ENCODE data around the gene CCDC192. TPM values are rescaled to one million over a fixed set of nuclear protein-coding genes. Genes with fewer than 3 reads are reported as not detected.

Gene CCDC192
- total and polyA plus RNA-seq, 10 of the 15 experiments (the other 5 are each of a cell fraction or from before 2014, with no cell fraction given), result 0.20 to 0.79 (median 0.32) TPM; not detected in 4

DNA sequence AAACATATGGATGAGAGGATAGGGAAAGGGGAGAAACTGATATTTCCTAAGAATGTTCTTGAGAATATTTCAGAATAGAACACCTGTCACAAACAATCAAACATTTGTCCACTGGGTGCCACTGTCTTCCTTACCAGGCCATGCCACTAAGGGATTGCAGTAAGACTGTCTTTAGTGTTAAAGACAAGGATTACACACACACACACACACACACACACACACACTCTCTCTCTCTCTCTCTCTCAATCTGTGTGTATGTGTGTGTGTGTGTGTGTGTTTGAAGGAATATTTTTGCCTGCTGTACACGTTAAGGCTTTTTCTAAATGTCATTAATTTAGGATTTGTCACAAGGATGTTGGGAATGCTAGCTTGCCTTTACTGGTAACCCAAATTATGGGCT is 54.4 kb downstream of the CCDC192 start:
- ATAC-seq (peak; percentile 92), FAIRE-seq (peak; percentile 56)
- no peak for TF ChIP-seq RELA (IDR thresholded peaks at IDR 0.05; ENCODE audit: borderline replicate concordance, partially characterized antibody)
- no peak for TF ChIP-seq RFX5 (IDR thresholded peaks at IDR 0.05; ENCODE audit: low read depth, low read length)
- peak; percentile 65 for TF ChIP-seq RAD21 (IDR thresholded peaks at IDR 0.05; ENCODE audit: insufficient read depth, low read depth, low read length)
- no peak for TF ChIP-seq MYB (IDR thresholded peaks at IDR 0.05; ENCODE audit: borderline replicate concordance, low read depth, low read length)
- TF ChIP-seq CBX5 (IDR thresholded peaks at IDR 0.05; ENCODE audit: low read depth), result no peak
- TF ChIP-seq ZNF384 (IDR thresholded peaks at IDR 0.05; ENCODE audit: borderline replicate concordance, low read depth, low read length), result no peak
- TF ChIP-seq DPF2 (IDR thresholded peaks at IDR 0.05), result no peak
- TF ChIP-seq CREM (IDR thresholded peaks at IDR 0.05; ENCODE audit: low read depth), result no peak
- no peak for TF ChIP-seq ZSCAN29 (IDR thresholded peaks at IDR 0.05)
- no peak for TF ChIP-seq CHD2 (IDR thresholded peaks at IDR 0.05; ENCODE audit: borderline replicate concordance, low read depth, low read length)
- TF ChIP-seq, protein P1, sequence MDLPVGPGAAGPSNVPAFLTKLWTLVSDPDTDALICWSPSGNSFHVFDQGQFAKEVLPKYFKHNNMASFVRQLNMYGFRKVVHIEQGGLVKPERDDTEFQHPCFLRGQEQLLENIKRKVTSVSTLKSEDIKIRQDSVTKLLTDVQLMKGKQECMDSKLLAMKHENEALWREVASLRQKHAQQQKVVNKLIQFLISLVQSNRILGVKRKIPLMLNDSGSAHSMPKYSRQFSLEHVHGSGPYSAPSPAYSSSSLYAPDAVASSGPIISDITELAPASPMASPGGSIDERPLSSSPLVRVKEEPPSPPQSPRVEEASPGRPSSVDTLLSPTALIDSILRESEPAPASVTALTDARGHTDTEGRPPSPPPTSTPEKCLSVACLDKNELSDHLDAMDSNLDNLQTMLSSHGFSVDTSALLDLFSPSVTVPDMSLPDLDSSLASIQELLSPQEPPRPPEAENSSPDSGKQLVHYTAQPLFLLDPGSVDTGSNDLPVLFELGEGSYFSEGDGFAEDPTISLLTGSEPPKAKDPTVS (IDR thresholded peaks at IDR 0.05; ENCODE audit: low read depth, low read length), result no peak
- TF ChIP-seq ZNF217 (IDR thresholded peaks at IDR 0.05), result no peak
- TF ChIP-seq SMC3 (IDR thresholded peaks at IDR 0.05; ENCODE audit: borderline replicate concordance, low read length), result peak; percentile 61
- TF ChIP-seq, protein P2, sequence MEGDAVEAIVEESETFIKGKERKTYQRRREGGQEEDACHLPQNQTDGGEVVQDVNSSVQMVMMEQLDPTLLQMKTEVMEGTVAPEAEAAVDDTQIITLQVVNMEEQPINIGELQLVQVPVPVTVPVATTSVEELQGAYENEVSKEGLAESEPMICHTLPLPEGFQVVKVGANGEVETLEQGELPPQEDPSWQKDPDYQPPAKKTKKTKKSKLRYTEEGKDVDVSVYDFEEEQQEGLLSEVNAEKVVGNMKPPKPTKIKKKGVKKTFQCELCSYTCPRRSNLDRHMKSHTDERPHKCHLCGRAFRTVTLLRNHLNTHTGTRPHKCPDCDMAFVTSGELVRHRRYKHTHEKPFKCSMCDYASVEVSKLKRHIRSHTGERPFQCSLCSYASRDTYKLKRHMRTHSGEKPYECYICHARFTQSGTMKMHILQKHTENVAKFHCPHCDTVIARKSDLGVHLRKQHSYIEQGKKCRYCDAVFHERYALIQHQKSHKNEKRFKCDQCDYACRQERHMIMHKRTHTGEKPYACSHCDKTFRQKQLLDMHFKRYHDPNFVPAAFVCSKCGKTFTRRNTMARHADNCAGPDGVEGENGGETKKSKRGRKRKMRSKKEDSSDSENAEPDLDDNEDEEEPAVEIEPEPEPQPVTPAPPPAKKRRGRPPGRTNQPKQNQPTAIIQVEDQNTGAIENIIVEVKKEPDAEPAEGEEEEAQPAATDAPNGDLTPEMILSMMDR (IDR thresholded peaks at IDR 0.05 in 2 of 3, conservative IDR thresholded peaks at IDR 0.05 in 1 of 3; ENCODE audit: control insufficient read depth in 2 of 3, extremely low read depth in 1 of 3, insufficient read depth in 1 of 3, low read depth in 3 of 3, low read length in 3 of 3), result peak; percentile 14 to 60 (median 21); a peak in 4 of 6 replicates
- no peak for TF ChIP-seq BRCA1 (IDR thresholded peaks at IDR 0.05; ENCODE audit: low read depth, low read length)
- no peak for TF ChIP-seq TCF12 (IDR thresholded peaks at IDR 0.05; ENCODE audit: low read depth, low read length)
- TF ChIP-seq NFXL1 (IDR thresholded peaks at IDR 0.05; ENCODE audit: borderline replicate concordance), result no peak
- no peak for TF ChIP-seq FOXM1 (IDR thresholded peaks at IDR 0.05; ENCODE audit: low read depth, low read length)
- TF ChIP-seq SMAD5 (IDR thresholded peaks at IDR 0.05; ENCODE audit: low read depth), result no peak
- TF ChIP-seq EED (IDR thresholded peaks at IDR 0.05; ENCODE audit: low read depth), result no peak

More for the DNA sequence above, 54.4 kb downstream of the CCDC192 start:
- ChIA-PET SMC1A (ENCODE audit: uncharacterized antibody, unreplicated experiment) (interaction anchor here (1.0 to 3.3 kb wide), 13 partner anchors 32 to 446 kb away, joined by 3 to 17 read pairs (median 5); no protein-coding TSS in a partner anchor), POLR2A (interaction anchor here (1.0 kb wide), 1 partner anchor 118 kb away, joined by 9 read pairs; no protein-coding TSS in a partner anchor), CTCF (interaction anchor here (0.6 to 5.1 kb wide), 19 partner anchors 29 to 445 kb away, joined by 3 to 36 read pairs (median 4); no protein-coding TSS in a partner anchor), RAD21 (ENCODE audit: unreplicated experiment) (interaction anchor here (0.8 to 2.8 kb wide), 4 partner anchors 108 to 444 kb away, joined by 3 to 11 read pairs (median 4); no protein-coding TSS in a partner anchor)
- WGBS (ENCODE audit: insufficient coverage, insufficient replicate concordance, low lambda C conversion rate, missing lambda C conversion rate), result 0% methylated on average over 1 of the region's 1 CpG
- Histone ChIP-seq H3K9ac (ENCODE audit: control insufficient read depth, insufficient read depth, low read length) (no peak overlapping the region), H3K4me3 (no peak overlapping the region), H2AFZ (ENCODE audit: control insufficient read depth, low read depth, low read length) (no peak overlapping the region), H3K27me3 (replicated peaks in 1 of 2; ENCODE audit: control insufficient read depth in 2 of 2, insufficient read depth in 2 of 2, low read length in 1 of 2) (no peaks in the 10 kb centered on the region), H3K9me3 (replicated peaks; ENCODE audit: control insufficient read depth, insufficient read depth, low read length) (no peaks in the 10 kb centered on the region; the same call in 2 of the 3 replicates), H3K4me2 (ENCODE audit: control insufficient read depth, insufficient read depth) (no peak overlapping the region), H3K36me3 (ENCODE audit: control insufficient read depth in 2 of 2, insufficient read depth in 2 of 2, low read length in 1 of 2) (no peaks in the 10 kb centered on the region), H4K20me1 (ENCODE audit: control insufficient read depth, insufficient read depth) (no peaks in the 10 kb centered on the region), H3K4me1 (ENCODE audit: control insufficient read depth, insufficient read depth, low read length) (no peaks in the 10 kb centered on the region), H3K27ac (ENCODE audit: control insufficient read depth, insufficient read depth) (no peak overlapping the region), H3K79me2 (ENCODE audit: control insufficient read depth, insufficient read depth, low read length) (no peaks in the 10 kb centered on the region)
- no TSS peak for BruUV-seq (replicated peaks)
- intact Hi-C loops (cut with micrococcal nuclease; ENCODE audit: unreplicated experiment), result loop anchor here (1.0 to 5.0 kb wide), 4 partner anchors 111 to 444 kb away; partner anchors contain the start of gene SLC12A2
- in situ Hi-C loops (cut with MboI), result loop anchor here (5.0 kb wide), 1 partner anchor 445 kb away; no protein-coding TSS in a partner anchor
- DNase-seq (ENCODE audit: low read depth, low spot score), result peak; percentile 16

All from GM12878 (cell line).